HEK293 (cell line): Measurements from ENCODE around the gene SERINC4.

Source experiments
- KLF7 ChIP-seq: fragments of 450-650 bp; formaldehyde crosslinking; IDR thresholded peaks from 2 replicates; pipeline ENCODE4 v1.5.1; 2016; ENCODE audit warnings: missing biosample characterization, missing genetic modification characterization, borderline replicate concordance
- MZF1 ChIP-seq: fragments of 450-650 bp; formaldehyde crosslinking; IDR thresholded peaks from 2 replicates; pipeline ENCODE4 v1.5.1; 2017; ENCODE audit warnings: missing biosample characterization, missing genetic modification characterization, borderline replicate concordance
- OVOL3 ChIP-seq: fragments of 450-650 bp; formaldehyde crosslinking; IDR thresholded peaks from 2 replicates; pipeline ENCODE4 v1.5.1; 2016; ENCODE audit warnings: missing biosample characterization, missing genetic modification characterization
- PRDM1 ChIP-seq: fragments of 450-650 bp; formaldehyde crosslinking; IDR thresholded peaks from 2 replicates; pipeline ENCODE4; 2016; ENCODE audit warnings: missing biosample characterization, missing genetic modification characterization
- SALL2 ChIP-seq: fragments of 450-650 bp; formaldehyde crosslinking; IDR thresholded peaks from 2 replicates; pipeline ENCODE4 v1.5.0; 2017; ENCODE audit warnings: missing biosample characterization, mild to moderate bottlenecking, missing genetic modification characterization, borderline replicate concordance
- SCRT1 ChIP-seq: fragments of 450-650 bp; formaldehyde crosslinking; IDR thresholded peaks from 2 replicates; pipeline ENCODE4 v1.5.1; 2016; ENCODE audit warnings: missing biosample characterization, missing genetic modification characterization, borderline replicate concordance
- SP2 ChIP-seq: fragments of 450-650 bp; formaldehyde crosslinking; IDR thresholded peaks from 2 replicates; pipeline ENCODE4 v1.5.1; 2016; ENCODE audit warnings: missing biosample characterization, missing genetic modification characterization
- TCF7L2 ChIP-seq: IDR thresholded peaks from 2 replicates; pipeline ENCODE4 v1.6.1; 2011; ENCODE audit warnings: low read depth, mild to moderate bottlenecking, inconsistent platforms, low read length, moderate library complexity, borderline replicate concordance
- WT1 ChIP-seq: fragments of 450-650 bp; formaldehyde crosslinking; IDR thresholded peaks from 2 replicates; pipeline ENCODE4 v1.5.1; 2016; ENCODE audit warnings: missing biosample characterization, missing genetic modification characterization
- YY2 ChIP-seq: fragments of 450-650 bp; formaldehyde crosslinking; IDR thresholded peaks from 2 replicates; pipeline ENCODE4 v1.5.1; 2016; ENCODE audit warnings: missing biosample characterization, missing genetic modification characterization
- ZBTB7A ChIP-seq: fragments of 450-650 bp; formaldehyde crosslinking; IDR thresholded peaks from 2 replicates; pipeline ENCODE4 v1.5.1; 2016; ENCODE audit warnings: low read depth, missing biosample characterization, missing genetic modification characterization
- ZEB2 ChIP-seq: fragments of 450-650 bp; formaldehyde crosslinking; IDR thresholded peaks from 2 replicates; pipeline ENCODE4 v1.5.1; 2016; ENCODE audit warnings: missing biosample characterization, missing genetic modification characterization
- ZFP37 ChIP-seq: fragments of 450-650 bp; formaldehyde crosslinking; IDR thresholded peaks from 2 replicates; pipeline ENCODE4 v1.5.1; 2016; ENCODE audit warnings: missing biosample characterization, missing genetic modification characterization
- ZFP69B ChIP-seq: fragments of 450-650 bp; formaldehyde crosslinking; IDR thresholded peaks from 2 replicates; pipeline ENCODE4 v1.5.1; 2016; ENCODE audit warnings: missing biosample characterization, missing genetic modification characterization
- ZNF10 ChIP-seq: fragments of 450-650 bp; formaldehyde crosslinking; IDR thresholded peaks from 2 replicates; pipeline ENCODE4 v1.5.1; 2017; ENCODE audit warnings: missing biosample characterization, missing genetic modification characterization
- ZNF112 ChIP-seq: fragments of 450-650 bp; formaldehyde crosslinking; IDR thresholded peaks from 2 replicates; pipeline ENCODE4 v1.5.0; 2017; ENCODE audit warnings: missing biosample characterization, missing genetic modification characterization
- ZNF133 ChIP-seq: fragments of 450-650 bp; formaldehyde crosslinking; IDR thresholded peaks from 2 replicates; pipeline ENCODE4 v1.5.1; 2016; ENCODE audit warnings: missing biosample characterization, missing genetic modification characterization
- ZNF146 ChIP-seq: fragments of 450-650 bp; formaldehyde crosslinking; IDR thresholded peaks from 2 replicates; pipeline ENCODE4 v1.5.1; 2016; ENCODE audit warnings: missing biosample characterization, missing genetic modification characterization
- ZNF157 ChIP-seq: fragments of 450-650 bp; formaldehyde crosslinking; IDR thresholded peaks from 2 replicates; pipeline ENCODE4 v1.5.1; 2016; ENCODE audit warnings: missing biosample characterization, missing genetic modification characterization
- ZNF184 ChIP-seq: fragments of 450-650 bp; IDR thresholded peaks from 2 replicates; pipeline ENCODE4 v1.5.1; 2018; ENCODE audit warnings: missing biosample characterization, mild to moderate bottlenecking, missing genetic modification characterization
- ZNF214 ChIP-seq: fragments of 450-650 bp; formaldehyde crosslinking; IDR thresholded peaks from 2 replicates; pipeline ENCODE4 v1.5.1; 2017; ENCODE audit warnings: missing biosample characterization, mild to moderate bottlenecking, missing genetic modification characterization, borderline replicate concordance
- ZNF223 ChIP-seq: fragments of 450-650 bp; formaldehyde crosslinking; IDR thresholded peaks from 2 replicates; pipeline ENCODE4 v1.5.1; 2016; ENCODE audit warnings: missing biosample characterization, missing genetic modification characterization
- ZNF239 ChIP-seq: fragments of 450-650 bp; formaldehyde crosslinking; IDR thresholded peaks from 2 replicates; pipeline ENCODE4 v1.5.1; 2016; ENCODE audit warnings: missing biosample characterization, missing genetic modification characterization
- ZNF248 ChIP-seq: fragments of 450-650 bp; formaldehyde crosslinking; IDR thresholded peaks from 2 replicates; pipeline ENCODE4 v1.5.1; 2017; ENCODE audit warnings: missing biosample characterization, missing genetic modification characterization
- ZNF274 ChIP-seq, 2 experiments: fragments of 200-500 bp in 1 of 2; fragments of 450-650 bp in 1 of 2; sonication (Bioruptor generic) in 1 of 2; formaldehyde crosslinking in 1 of 2; IDR thresholded peaks; 2 replicates each; pipeline versions ENCODE4 v1.5.1 to v1.6.1; 2014 to 2016; ENCODE audit warnings: borderline replicate concordance in 1 of 2, inconsistent platforms in 1 of 2, low read length in 1 of 2, missing biosample characterization in 1 of 2, missing genetic modification characterization in 1 of 2
- ZNF302 ChIP-seq: fragments of 450-650 bp; formaldehyde crosslinking; IDR thresholded peaks from 2 replicates; pipeline ENCODE4 v1.5.1; 2016; ENCODE audit warnings: missing biosample characterization, missing genetic modification characterization, low read depth
- ZNF404 ChIP-seq: fragments of 450-650 bp; formaldehyde crosslinking; IDR thresholded peaks from 2 replicates; pipeline ENCODE4 v1.5.1; 2017; ENCODE audit warnings: missing biosample characterization, missing genetic modification characterization
- ZNF549 ChIP-seq: fragments of 450-650 bp; IDR thresholded peaks from 2 replicates; pipeline ENCODE4 v1.5.1; 2018; ENCODE audit warnings: missing biosample characterization, missing genetic modification characterization, mild to moderate bottlenecking, inconsistent platforms, moderate library complexity
- ZNF558 ChIP-seq: fragments of 450-650 bp; formaldehyde crosslinking; IDR thresholded peaks from 2 replicates; pipeline ENCODE4 v1.5.1; 2016; ENCODE audit warnings: missing biosample characterization, missing genetic modification characterization
- ZNF571 ChIP-seq: fragments of 450-650 bp; formaldehyde crosslinking; IDR thresholded peaks from 2 replicates; pipeline ENCODE4 v1.5.0; 2017; ENCODE audit warnings: missing biosample characterization, missing genetic modification characterization
- ZNF600 ChIP-seq: fragments of 450-650 bp; formaldehyde crosslinking; IDR thresholded peaks from 2 replicates; pipeline ENCODE4 v1.5.1; 2016; ENCODE audit warnings: missing biosample characterization, missing genetic modification characterization
- ZNF621 ChIP-seq: fragments of 450-650 bp; formaldehyde crosslinking; IDR thresholded peaks from 2 replicates; pipeline ENCODE4 v1.5.1; 2017; ENCODE audit warnings: missing biosample characterization, missing genetic modification characterization
- ZNF629 ChIP-seq: fragments of 450-650 bp; formaldehyde crosslinking; IDR thresholded peaks from 2 replicates; pipeline ENCODE4 v1.5.1; 2017; ENCODE audit warnings: missing biosample characterization, missing genetic modification characterization
- ZNF707 ChIP-seq: fragments of 450-650 bp; formaldehyde crosslinking; IDR thresholded peaks from 2 replicates; pipeline ENCODE4 v1.5.1; 2016; ENCODE audit warnings: missing biosample characterization, missing genetic modification characterization
- ZNF76 ChIP-seq: fragments of 450-650 bp; formaldehyde crosslinking; IDR thresholded peaks from 2 replicates; pipeline ENCODE4; 2016; ENCODE audit warnings: low read depth, missing biosample characterization, missing genetic modification characterization, borderline replicate concordance
- ZNF791 ChIP-seq: fragments of 450-650 bp; formaldehyde crosslinking; IDR thresholded peaks from 2 replicates; pipeline ENCODE4 v1.5.1; 2016; ENCODE audit warnings: missing biosample characterization, missing genetic modification characterization
- ZNF843 ChIP-seq: fragments of 450-650 bp; formaldehyde crosslinking; IDR thresholded peaks from 2 replicates; pipeline ENCODE4 v1.5.1; 2016; ENCODE audit warnings: missing biosample characterization, missing genetic modification characterization
- ZSCAN16 ChIP-seq: fragments of 450-650 bp; formaldehyde crosslinking; IDR thresholded peaks from 2 replicates; pipeline ENCODE4 v1.5.1; 2016; ENCODE audit warnings: missing biosample characterization, missing genetic modification characterization
- ZSCAN23 ChIP-seq: fragments of 450-650 bp; formaldehyde crosslinking; IDR thresholded peaks from 2 replicates; pipeline ENCODE4 v1.5.1; 2016; ENCODE audit warnings: missing biosample characterization, missing genetic modification characterization
- ZXDB ChIP-seq: fragments of 450-650 bp; formaldehyde crosslinking; IDR thresholded peaks from 2 replicates; pipeline ENCODE4 v1.5.1; 2016; ENCODE audit warnings: missing biosample characterization, missing genetic modification characterization
- TF ChIP-seq, protein P1 (sequence below): sonication (generic); formaldehyde crosslinking; IDR thresholded peaks from 2 replicates; pipeline ENCODE4 v1.8.1; 2022; ENCODE audit warnings: mild to moderate bottlenecking, moderate library complexity, missing genetic modification reagents
- TF ChIP-seq, protein P2 (sequence below): fragments of 450-650 bp; formaldehyde crosslinking; IDR thresholded peaks from 2 replicates; pipeline ENCODE4 v1.5.1; 2016; ENCODE audit warnings: missing biosample characterization, missing genetic modification characterization

The SERINC4 gene

DNA sequence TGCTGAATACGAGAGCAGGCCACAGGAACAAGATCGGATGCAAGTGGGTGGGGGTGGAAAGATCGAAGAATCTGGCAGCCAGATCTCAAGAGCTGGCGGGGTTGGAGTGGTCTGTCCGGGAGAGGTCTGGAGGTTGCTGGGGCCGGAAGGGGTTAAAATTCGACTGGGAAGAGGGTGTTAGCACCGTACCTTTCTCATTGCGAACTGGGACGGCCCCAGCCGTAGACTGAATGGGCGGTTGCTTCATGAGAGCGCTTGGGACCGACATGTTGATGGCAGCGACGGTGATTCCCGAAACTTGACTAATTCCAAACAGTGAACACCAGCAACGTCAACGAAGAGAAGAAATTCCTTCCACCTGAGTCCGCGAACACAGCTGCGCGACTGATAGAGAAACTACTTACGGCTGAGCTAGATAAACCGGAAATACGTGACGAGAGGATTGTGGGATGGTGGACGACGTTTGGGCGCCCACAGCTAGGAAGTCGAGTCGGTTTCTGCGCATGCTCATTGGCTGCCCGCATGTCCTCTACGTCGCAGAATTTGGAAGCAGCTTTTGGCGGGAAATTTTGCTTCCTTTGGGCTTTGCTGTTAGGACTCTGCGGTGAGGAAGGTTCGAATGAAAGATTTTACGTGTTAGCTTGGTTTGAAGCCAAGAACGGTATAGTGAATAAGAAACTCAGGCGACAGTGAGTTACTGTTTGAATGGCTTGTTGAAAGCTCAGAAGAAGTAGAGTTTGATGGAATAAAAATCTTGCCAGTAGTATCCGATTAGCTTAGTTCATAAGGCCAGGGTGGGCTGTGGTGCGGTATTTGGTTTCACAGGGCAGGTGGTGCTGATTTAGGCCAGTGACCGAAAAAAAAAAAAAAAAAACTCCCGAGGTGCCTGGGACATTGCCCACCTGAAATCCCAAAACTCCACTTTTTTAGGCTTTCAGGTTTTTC lies 24.6 kb upstream of the SERINC4 start, which contains the start of gene MFAP1 (continued):
- TF ChIP-seq ZNF274 (IDR thresholded peaks at IDR 0.05; ENCODE audit: low read length) (no peak), ZNF274 (tag by site-specific recombination; IDR thresholded peaks at IDR 0.05; ENCODE audit: borderline replicate concordance) (no peak), ZNF112 (tag by site-specific recombination) (no peak), OVOL3 (tag by site-specific recombination) (no peak), ZNF302 (tag by site-specific recombination) (no peak), ZNF214 (tag by site-specific recombination) (no peak), SCRT1 (tag by site-specific recombination) (no peak), ZNF621 (no peak), ZNF707 (peak; percentile 65; the same call in 1 of the 2 replicates), ZNF223 (no peak), ZEB2 (tag by site-specific recombination) (0 out of 2 replicates have a peak, but pooled peaks have one; percentile 61), ZFP37 (no peak), KLF7 (no peak), ZNF843 (tag by site-specific recombination) (no peak), ZSCAN23 (tag by site-specific recombination) (no peak), TCF7L2 (no peak), ZNF549 (tag by site-specific recombination) (no peak), ZNF558 (tag by site-specific recombination) (no peak), ZNF239 (tag by site-specific recombination) (no peak), ZNF184 (tag by site-specific recombination) (no peak), WT1 (no peak), ZNF629 (peak; percentile 81), ZNF133 (tag by site-specific recombination) (no peak), ZNF791 (no peak), ZNF248 (tag by site-specific recombination) (no peak), MZF1 (tag by site-specific recombination) (no peak), ZFP69B (tag by site-specific recombination) (0 out of 2 replicates have a peak, but pooled peaks have one; percentile 49), ZNF146 (tag by site-specific recombination) (no peak), ZNF157 (tag by site-specific recombination) (no peak), SALL2 (no peak), ZNF571 (tag by site-specific recombination) (no peak), ZNF76 (tag by site-specific recombination) (peak; percentile 91), ZNF10 (no peak), PRDM1 (tag by site-specific recombination) (no peak), ZSCAN16 (no peak), ZNF600 (tag by site-specific recombination) (peak; percentile 10; the same call in 1 of the 2 replicates), YY2 (tag by site-specific recombination) (no peak), ZNF404 (tag by site-specific recombination) (no peak), ZXDB (peak; percentile 64), ZBTB7A (tag by site-specific recombination) (no peak), SP2 (peak; percentile 62)
- TF ChIP-seq, protein P1, sequence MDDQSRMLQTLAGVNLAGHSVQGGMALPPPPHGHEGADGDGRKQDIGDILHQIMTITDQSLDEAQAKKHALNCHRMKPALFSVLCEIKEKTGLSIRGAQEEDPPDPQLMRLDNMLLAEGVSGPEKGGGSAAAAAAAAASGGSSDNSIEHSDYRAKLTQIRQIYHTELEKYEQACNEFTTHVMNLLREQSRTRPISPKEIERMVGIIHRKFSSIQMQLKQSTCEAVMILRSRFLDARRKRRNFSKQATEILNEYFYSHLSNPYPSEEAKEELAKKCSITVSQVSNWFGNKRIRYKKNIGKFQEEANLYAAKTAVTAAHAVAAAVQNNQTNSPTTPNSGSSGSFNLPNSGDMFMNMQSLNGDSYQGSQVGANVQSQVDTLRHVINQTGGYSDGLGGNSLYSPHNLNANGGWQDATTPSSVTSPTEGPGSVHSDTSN (CRISPR knock-in tag) = no peak
- TF ChIP-seq, protein P2, sequence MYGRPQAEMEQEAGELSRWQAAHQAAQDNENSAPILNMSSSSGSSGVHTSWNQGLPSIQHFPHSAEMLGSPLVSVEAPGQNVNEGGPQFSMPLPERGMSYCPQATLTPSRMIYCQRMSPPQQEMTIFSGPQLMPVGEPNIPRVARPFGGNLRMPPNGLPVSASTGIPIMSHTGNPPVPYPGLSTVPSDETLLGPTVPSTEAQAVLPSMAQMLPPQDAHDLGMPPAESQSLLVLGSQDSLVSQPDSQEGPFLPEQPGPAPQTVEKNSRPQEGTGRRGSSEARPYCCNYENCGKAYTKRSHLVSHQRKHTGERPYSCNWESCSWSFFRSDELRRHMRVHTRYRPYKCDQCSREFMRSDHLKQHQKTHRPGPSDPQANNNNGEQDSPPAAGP (tag by site-specific recombination) = no peak
